ENCODE results near the gene METTL3.

DNA sequence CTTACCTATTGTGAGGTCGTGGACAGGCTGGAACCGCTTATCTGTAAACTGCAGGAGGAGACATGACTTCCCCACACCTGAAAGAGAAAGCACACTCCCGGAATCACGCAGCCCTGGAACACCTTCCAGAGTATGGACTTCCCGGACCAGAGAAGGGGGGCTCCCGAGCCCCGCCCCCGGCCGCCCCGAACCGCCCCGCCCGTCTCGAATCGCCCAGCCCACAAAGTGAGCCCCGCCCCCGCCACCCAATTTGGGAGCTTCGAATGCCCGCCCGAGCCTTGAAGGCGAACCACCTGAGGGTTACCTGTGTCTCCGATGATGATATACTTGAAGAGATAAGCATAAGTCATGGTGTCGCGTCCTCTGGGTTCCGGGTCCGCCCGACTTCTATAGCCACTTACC is 34.6 kb downstream of the METTL3 start:
- TF ChIP-seq, protein P1, sequence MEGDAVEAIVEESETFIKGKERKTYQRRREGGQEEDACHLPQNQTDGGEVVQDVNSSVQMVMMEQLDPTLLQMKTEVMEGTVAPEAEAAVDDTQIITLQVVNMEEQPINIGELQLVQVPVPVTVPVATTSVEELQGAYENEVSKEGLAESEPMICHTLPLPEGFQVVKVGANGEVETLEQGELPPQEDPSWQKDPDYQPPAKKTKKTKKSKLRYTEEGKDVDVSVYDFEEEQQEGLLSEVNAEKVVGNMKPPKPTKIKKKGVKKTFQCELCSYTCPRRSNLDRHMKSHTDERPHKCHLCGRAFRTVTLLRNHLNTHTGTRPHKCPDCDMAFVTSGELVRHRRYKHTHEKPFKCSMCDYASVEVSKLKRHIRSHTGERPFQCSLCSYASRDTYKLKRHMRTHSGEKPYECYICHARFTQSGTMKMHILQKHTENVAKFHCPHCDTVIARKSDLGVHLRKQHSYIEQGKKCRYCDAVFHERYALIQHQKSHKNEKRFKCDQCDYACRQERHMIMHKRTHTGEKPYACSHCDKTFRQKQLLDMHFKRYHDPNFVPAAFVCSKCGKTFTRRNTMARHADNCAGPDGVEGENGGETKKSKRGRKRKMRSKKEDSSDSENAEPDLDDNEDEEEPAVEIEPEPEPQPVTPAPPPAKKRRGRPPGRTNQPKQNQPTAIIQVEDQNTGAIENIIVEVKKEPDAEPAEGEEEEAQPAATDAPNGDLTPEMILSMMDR (IDR thresholded peaks at IDR 0.05), result no peak
- TF ChIP-seq POLR2AphosphoS5 (IDR thresholded peaks at IDR 0.05; ENCODE audit: low read depth, low read length) (peak; percentile 38; the same call in 1 of the 2 replicates), SIN3A (IDR thresholded peaks at IDR 0.05; ENCODE audit: borderline replicate concordance, insufficient read depth, low read depth, low read length) (no peak)
